Suppressor macrophage treated with lipopolysaccharide for 4 hours (primary cell): Measurements from ENCODE around the gene BTBD3.

ENCODE experiments used
- DNase-seq: peaks from one replicate; pipeline ENCODE4 v3.0.0-alpha.2; 2020

BTBD3 gene

GRCh38 chr20:11972478-11972877, 54.8 kb downstream of the BTBD3 start:
- DNase-seq = no peak
